Bronchial epithelial cell (primary cell): ENCODE measurements around the gene C1QTNF1. TPM values are rescaled to one million over a fixed set of nuclear protein-coding genes. Genes with fewer than 3 reads are reported as not detected.

ENCODE experiments used
- DNase-seq: peaks from one replicate; pipeline ENCODE4 v3.0.0-alpha.2; 2010; ENCODE audit warnings: low read depth
- FAIRE-seq: peaks from 2 replicates; lab custom pipeline; 2011; peaks lifted over from hg19 to GRCh38; lab: Jason Lieb, UNC
- H3K27me3 ChIP-seq: 2 replicates; pipeline ENCODE4 v1.5.1; 2011; ENCODE audit warnings: low read length; ENCODE audit not compliant: control insufficient read depth, insufficient read depth
- H3K36me3 ChIP-seq: 2 replicates; pipeline ENCODE4 v1.5.1; 2011; ENCODE audit warnings: low read length; ENCODE audit not compliant: control insufficient read depth, insufficient read depth
- H3K4me3 ChIP-seq: 2 replicates; pipeline ENCODE4 v1.5.1; 2011; ENCODE audit warnings: mild to moderate bottlenecking, low read depth, low read length, control low read depth
- CTCF ChIP-seq: IDR thresholded peaks from 2 replicates; pipeline ENCODE4 v1.5.1; 2011; ENCODE audit warnings: mild to moderate bottlenecking, moderate library complexity, low read length, control low read depth, inconsistent platforms; ENCODE audit not compliant: insufficient read depth, severe bottlenecking
- total RNA-seq: library from RNA; depleted of rRNA; stranded (reverse); fragments of >200 nt; gene quantifications from 2 replicates; pipeline ENCODE4 v1.2.1, GENCODE V29; 2014

Gene C1QTNF1
- total RNA-seq, 1 donor from 2014 or later: 0.79 TPM

- no peak for TF ChIP-seq CTCF
- DNase-seq (no peak), FAIRE-seq (no peak)
- no peaks in the 10 kb centered on the region for H3K36me3 ChIP-seq
- no peak overlapping the region for H3K4me3 ChIP-seq
- H3K27me3 ChIP-seq: peaks cover 18% of the 10 kb centered on the region
These were observed 74.4 kb downstream of the C1QTNF1 start for GRCh38 chr17:79098282-79098867.

Other genes starting within 250 kb of the C1QTNF1 start
- gene CYTH1, start 241.9 kb upstream of the C1QTNF1 start, total RNA-seq: 35.5 and 44.8 TPM in 2 replicates
- 18.8 and 21.6 TPM in 2 replicates for gene USP36, start 183.4 kb upstream of the C1QTNF1 start, total RNA-seq
- gene CEP295NL, start 121.0 kb upstream of the C1QTNF1 start, total RNA-seq: 0.13 and 0.26 TPM in 2 replicates
- gene TIMP2, start 98.8 kb upstream of the C1QTNF1 start, total RNA-seq: 2.1 and 2.2 TPM in 2 replicates
- 116 and 118 TPM in 2 replicates for gene LGALS3BP, start 44.2 kb upstream of the C1QTNF1 start, total RNA-seq
- gene CANT1, start 14.4 kb upstream of the C1QTNF1 start, total RNA-seq: 60.0 and 114 TPM in 2 replicates
- gene ENGASE, start 50.7 kb downstream of the C1QTNF1 start, total RNA-seq: 8.1 and 10.5 TPM in 2 replicates